Measurements from ENCODE around the gene RGS2. TPM values are rescaled to one million over a fixed set of nuclear protein-coding genes. Genes with fewer than 3 reads are reported as not detected.

RGS2 gene
- total RNA-seq, 1 donor from 2014 or later = 65.2 TPM

GRCh38 chr1:192795916-192796618, 12.8 kb upstream of the RGS2 start:
- no peak for DNase-seq (ENCODE audit: low spot score)

GRCh38 chr1:192797143-192797542, 11.7 kb upstream of the RGS2 start:
- no peak for DNase-seq (ENCODE audit: low spot score)

- no peak for DNase-seq (ENCODE audit: low spot score)
These were observed 10.9 kb upstream of the RGS2 start for GRCh38 chr1:192797891-192798290.

- no peak for DNase-seq (ENCODE audit: low spot score)
These were observed 7.4 kb upstream of the RGS2 start for GRCh38 chr1:192801451-192801850.

GRCh38 chr1:192802406-192802805, 6.4 kb upstream of the RGS2 start:
- DNase-seq (ENCODE audit: low spot score) = no peak

- no peak for DNase-seq (ENCODE audit: low spot score)
These were observed 5.3 kb upstream of the RGS2 start for GRCh38 chr1:192803501-192803900.

- DNase-seq (ENCODE audit: low spot score) = no peak
These were observed 3.0 kb upstream of the RGS2 start for GRCh38 chr1:192805832-192806323.

GRCh38 chr1:192807211-192808162, 1.4 kb upstream of the RGS2 start:
- no peak for DNase-seq (ENCODE audit: low spot score)

GRCh38 chr1:192808163-192808517, 699 bp upstream of the RGS2 start:
- DNase-seq (ENCODE audit: low spot score) = no peak

- peak; percentile 53 for DNase-seq (ENCODE audit: low spot score)
These were observed 741 bp downstream of the RGS2 start for GRCh38 chr1:192809307-192810252.

GRCh38 chr1:192810253-192810880, 1.5 kb downstream of the RGS2 start:
- DNase-seq (ENCODE audit: low spot score) = no peak

- no peak for DNase-seq (ENCODE audit: low spot score)
These were observed 2.2 kb downstream of the RGS2 start for GRCh38 chr1:192811006-192811405.

GRCh38 chr1:192811594-192812239, 2.9 kb downstream of the RGS2 start:
- DNase-seq (ENCODE audit: low spot score) = no peak

GRCh38 chr1:192812420-192813209, 3.8 kb downstream of the RGS2 start:
- DNase-seq (ENCODE audit: low spot score) = no peak

- DNase-seq (ENCODE audit: low spot score) = no peak
These were observed 6.0 kb downstream of the RGS2 start for GRCh38 chr1:192814805-192815204.

GRCh38 chr1:192817246-192817645, 8.4 kb downstream of the RGS2 start:
- no peak for DNase-seq (ENCODE audit: low spot score)

GRCh38 chr1:192821296-192821695, 12.5 kb downstream of the RGS2 start:
- DNase-seq (ENCODE audit: low spot score) = no peak

GRCh38 chr1:192824511-192824910, 15.7 kb downstream of the RGS2 start:
- no peak for DNase-seq (ENCODE audit: low spot score)

- DNase-seq (ENCODE audit: low spot score) = no peak
These were observed 18.1 kb downstream of the RGS2 start for GRCh38 chr1:192826791-192827546.

Data from ureter (tissue), 1 donor.